Osteoblast (primary cell): ENCODE measurements around the gene SAP130. TPM values are rescaled to one million over a fixed set of nuclear protein-coding genes. Genes with fewer than 3 reads are reported as not detected.

Experiments
- DNase-seq: peaks from one replicate; pipeline ENCODE4 v3.0.0; 2011; ENCODE audit warnings: low spot score, mixed read lengths; ENCODE audit not compliant: insufficient read length; ENCODE audit errors: missing footprints
- H2AFZ ChIP-seq: 2 replicates; pipeline ENCODE4 v1.6.0; 2011; ENCODE audit warnings: mild to moderate bottlenecking, low read length
- H3K27ac ChIP-seq: 2 replicates; pipeline ENCODE4 v1.5.1; 2011; ENCODE audit warnings: mild to moderate bottlenecking, low read depth, low read length, moderate library complexity
- H3K27me3 ChIP-seq: 2 replicates; pipeline ENCODE4 v1.6.0; 2012; ENCODE audit warnings: mild to moderate bottlenecking, control low read depth, inconsistent platforms, low read length, moderate library complexity; ENCODE audit not compliant: insufficient read depth
- H3K36me3 ChIP-seq: 2 replicates; pipeline ENCODE4 v1.5.1; 2011; ENCODE audit warnings: mild to moderate bottlenecking, low read length, control low read depth, moderate library complexity; ENCODE audit not compliant: insufficient read depth
- H3K4me1 ChIP-seq: 2 replicates; pipeline ENCODE4 v1.5.1; 2011; ENCODE audit warnings: mild to moderate bottlenecking, low read length, control low read depth, moderate library complexity; ENCODE audit not compliant: insufficient read depth
- H3K4me2 ChIP-seq: 2 replicates; pipeline ENCODE4 v1.6.0; 2011; ENCODE audit warnings: mild to moderate bottlenecking, low read length; ENCODE audit not compliant: insufficient read depth
- H3K4me3 ChIP-seq: fragments of 200-600 bp; sonication (generic); 3 replicates; pipeline ENCODE4 v1.5.1; 2012; ENCODE audit warnings: mild to moderate bottlenecking, low read length, inconsistent platforms; ENCODE audit not compliant: insufficient read depth
- H3K79me2 ChIP-seq: 2 replicates; pipeline ENCODE4 v1.6.0; 2012; ENCODE audit warnings: mild to moderate bottlenecking, low read length, control low read depth, inconsistent platforms; ENCODE audit not compliant: insufficient read depth
- H3K9me3 ChIP-seq: 2 replicates; pipeline ENCODE4 v1.5.1; 2011; ENCODE audit warnings: low read depth, low read length, control low read depth
- H4K20me1 ChIP-seq: 2 replicates; pipeline ENCODE4 v1.6.0; 2012; ENCODE audit warnings: mild to moderate bottlenecking, low read length, control low read depth; ENCODE audit not compliant: insufficient read depth
- total RNA-seq: library from RNA; depleted of rRNA; stranded (reverse); fragments of >200 nt; gene quantifications from 2 replicates; pipeline ENCODE4 v1.2.3, GENCODE V29; 2012
- TF ChIP-seq, protein P1 (sequence below): IDR thresholded peaks from 2 replicates; pipeline ENCODE4 v1.5.1; 2011; ENCODE audit warnings: mild to moderate bottlenecking, low read depth, low read length, moderate library complexity; ENCODE audit errors: extremely low read depth

Gene SAP130
- total RNA-seq, 1 donor, result 5.4 TPM

DNA sequence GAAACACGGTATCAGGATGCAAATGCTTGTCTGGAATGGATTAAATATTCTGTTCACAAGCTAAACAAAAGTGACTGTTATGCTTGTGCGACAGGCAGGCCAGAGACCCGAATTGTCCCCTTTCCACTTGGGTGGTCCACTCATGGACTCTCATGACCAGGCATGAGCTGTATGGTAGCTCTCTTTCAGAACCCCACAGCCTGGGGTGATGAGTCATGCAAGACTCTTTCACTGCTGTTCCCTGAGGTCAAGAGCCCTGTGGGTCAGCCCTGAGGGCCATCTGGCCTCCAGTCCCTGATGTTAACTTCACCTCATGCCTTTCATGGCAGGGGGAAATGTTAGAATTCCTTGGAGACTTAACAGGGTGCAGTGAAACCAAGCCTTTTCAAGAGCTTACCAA lies 13.7 kb upstream of the SAP130 start:
- H3K4me3 ChIP-seq, result no peak overlapping the region
- no peak overlapping the region for H3K4me2 ChIP-seq
- TF ChIP-seq, protein P1, sequence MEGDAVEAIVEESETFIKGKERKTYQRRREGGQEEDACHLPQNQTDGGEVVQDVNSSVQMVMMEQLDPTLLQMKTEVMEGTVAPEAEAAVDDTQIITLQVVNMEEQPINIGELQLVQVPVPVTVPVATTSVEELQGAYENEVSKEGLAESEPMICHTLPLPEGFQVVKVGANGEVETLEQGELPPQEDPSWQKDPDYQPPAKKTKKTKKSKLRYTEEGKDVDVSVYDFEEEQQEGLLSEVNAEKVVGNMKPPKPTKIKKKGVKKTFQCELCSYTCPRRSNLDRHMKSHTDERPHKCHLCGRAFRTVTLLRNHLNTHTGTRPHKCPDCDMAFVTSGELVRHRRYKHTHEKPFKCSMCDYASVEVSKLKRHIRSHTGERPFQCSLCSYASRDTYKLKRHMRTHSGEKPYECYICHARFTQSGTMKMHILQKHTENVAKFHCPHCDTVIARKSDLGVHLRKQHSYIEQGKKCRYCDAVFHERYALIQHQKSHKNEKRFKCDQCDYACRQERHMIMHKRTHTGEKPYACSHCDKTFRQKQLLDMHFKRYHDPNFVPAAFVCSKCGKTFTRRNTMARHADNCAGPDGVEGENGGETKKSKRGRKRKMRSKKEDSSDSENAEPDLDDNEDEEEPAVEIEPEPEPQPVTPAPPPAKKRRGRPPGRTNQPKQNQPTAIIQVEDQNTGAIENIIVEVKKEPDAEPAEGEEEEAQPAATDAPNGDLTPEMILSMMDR, result no peak
- no peak overlapping the region for H3K27ac ChIP-seq
- no peaks in the 10 kb centered on the region for H3K4me1 ChIP-seq
- H3K36me3 ChIP-seq, result no peaks in the 10 kb centered on the region
- peaks cover 15% of the 10 kb centered on the region for H3K9me3 ChIP-seq
- DNase-seq, result no peak
- H3K79me2 ChIP-seq, result no peaks in the 10 kb centered on the region
- no peaks in the 10 kb centered on the region for H4K20me1 ChIP-seq
- peaks cover 3% of the 10 kb centered on the region for H3K27me3 ChIP-seq
- no peak overlapping the region for H2AFZ ChIP-seq

DNA sequence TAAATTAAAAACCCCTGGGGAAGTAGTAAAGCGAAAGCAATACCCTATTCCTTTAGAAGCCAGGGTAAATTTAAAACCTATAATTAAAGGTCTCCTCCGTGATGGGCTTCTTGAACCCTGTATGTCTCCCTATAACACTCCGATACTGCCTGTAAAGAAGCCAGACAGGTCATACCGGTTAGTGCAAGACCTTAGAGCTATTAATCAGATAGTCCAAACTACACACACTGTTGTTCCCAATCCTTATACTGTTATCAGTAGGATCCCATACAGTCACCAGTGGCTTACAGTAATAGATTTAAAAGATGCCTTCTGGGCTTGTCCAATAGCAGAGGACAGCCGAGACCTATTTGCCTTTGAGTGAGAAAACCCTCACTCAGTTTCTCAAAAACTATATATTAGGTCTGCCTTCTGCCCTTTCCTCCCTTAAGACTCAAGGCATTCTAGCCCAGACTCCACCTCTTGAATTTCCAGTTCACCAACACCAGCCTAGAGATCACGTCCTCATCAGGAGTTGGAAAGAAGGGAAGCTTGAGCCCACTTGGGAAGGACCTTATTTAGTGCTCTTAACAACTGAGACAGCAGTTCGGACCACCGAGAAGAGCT lies 12.4 kb upstream of the SAP130 start:
- no peak overlapping the region for H2AFZ ChIP-seq
- TF ChIP-seq, protein P1, result no peak
- H3K36me3 ChIP-seq, result no peaks in the 10 kb centered on the region
- no peaks in the 10 kb centered on the region for H4K20me1 ChIP-seq
- no peak overlapping the region for H3K4me2 ChIP-seq
- H3K79me2 ChIP-seq, result no peaks in the 10 kb centered on the region
- peaks cover 3% of the 10 kb centered on the region for H3K27me3 ChIP-seq
- no peak overlapping the region for H3K4me3 ChIP-seq
- H3K27ac ChIP-seq, result no peak overlapping the region
- no peaks in the 10 kb centered on the region for H3K4me1 ChIP-seq
- no peak for DNase-seq
- H3K9me3 ChIP-seq, result peaks cover 17% of the 10 kb centered on the region

DNA sequence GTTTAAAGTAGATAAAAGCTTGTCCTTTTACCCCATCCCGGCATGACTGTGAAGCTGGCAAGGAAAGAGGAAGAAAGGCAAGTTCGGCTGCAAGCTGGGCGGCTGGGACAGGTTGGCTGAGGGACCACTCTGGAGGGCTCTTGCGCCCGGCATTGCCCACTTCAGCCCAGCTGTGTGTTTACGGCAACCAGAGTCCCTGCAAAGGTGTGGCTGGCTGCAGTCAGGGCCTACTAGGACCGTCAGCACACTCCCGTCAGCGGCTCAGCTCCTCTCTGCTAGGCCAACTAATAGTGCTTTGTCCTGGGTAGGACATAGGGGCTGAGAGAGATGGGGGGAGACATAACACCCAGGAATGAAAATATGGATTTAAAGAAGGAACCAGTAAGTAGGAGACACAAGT lies 11.7 kb upstream of the SAP130 start:
- TF ChIP-seq, protein P1, result no peak
- H4K20me1 ChIP-seq, result no peaks in the 10 kb centered on the region
- H3K79me2 ChIP-seq, result no peaks in the 10 kb centered on the region
- H3K27ac ChIP-seq, result no peak overlapping the region
- no peak overlapping the region for H2AFZ ChIP-seq
- peaks cover 17% of the 10 kb centered on the region for H3K9me3 ChIP-seq
- H3K4me1 ChIP-seq, result no peaks in the 10 kb centered on the region
- H3K36me3 ChIP-seq, result no peaks in the 10 kb centered on the region
- H3K4me2 ChIP-seq, result no peak overlapping the region
- H3K4me3 ChIP-seq, result no peak overlapping the region
- no peak for DNase-seq
- peaks cover 3% of the 10 kb centered on the region for H3K27me3 ChIP-seq

DNA sequence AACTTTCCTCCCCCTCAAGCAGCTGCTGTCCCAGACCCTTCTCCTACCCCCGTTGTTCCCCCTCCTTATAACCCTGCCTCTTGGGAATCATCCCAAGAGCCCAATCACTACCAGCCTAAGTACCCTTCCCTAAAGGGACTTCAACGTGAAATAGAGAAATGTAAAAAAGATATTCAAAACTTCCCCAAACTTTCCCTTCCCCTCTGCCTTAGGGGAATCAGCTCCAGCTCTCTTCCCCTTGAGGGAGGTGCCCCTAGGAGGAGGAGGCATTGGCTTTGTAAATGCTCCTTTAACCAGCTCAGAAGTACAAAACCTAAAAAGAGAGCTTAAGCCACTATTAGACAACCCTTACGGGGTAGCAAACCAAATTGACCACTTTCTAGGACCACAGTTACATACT lies 10.6 kb upstream of the SAP130 start:
- Histone ChIP-seq H3K4me2 (no peak overlapping the region), H4K20me1 (no peaks in the 10 kb centered on the region), H3K27me3 (peaks cover 3% of the 10 kb centered on the region), H3K79me2 (no peaks in the 10 kb centered on the region), H3K27ac (no peak overlapping the region), H2AFZ (no peak overlapping the region), H3K4me1 (no peaks in the 10 kb centered on the region), H3K36me3 (no peaks in the 10 kb centered on the region), H3K4me3 (no peak overlapping the region), H3K9me3 (peaks cover 17% of the 10 kb centered on the region)
- TF ChIP-seq, protein P1, result no peak
- no peak for DNase-seq
